Activated CD4-positive, CD25-positive, alpha-beta regulatory T cell treated with anti-CD3 and anti-CD28 coated beads, Interleukin-2, amount 50 U/mL, for 16 hours (primary cell): Measurements from ENCODE around the gene ACER1.
"Not testable (repeated sequence)": the region's sequence is repeated elsewhere in the genome, so short reads cannot be mapped to it uniquely, and the experiment has no call there.

Experiments
- DNase-seq: peaks from one replicate; pipeline ENCODE4 v3.0.0-alpha.2; 2020; ENCODE audit warnings: low read depth, low spot score

The ACER1 gene

GRCh38 chr19:6288737-6289136 is 44.7 kb downstream of the ACER1 start:
- no peak for DNase-seq

- no peak for DNase-seq
Measured at GRCh38 chr19:6287269-6287885, 46.0 kb downstream of the ACER1 start.

GRCh38 chr19:6286676-6287075 is 46.7 kb downstream of the ACER1 start:
- DNase-seq: no peak

- DNase-seq: not testable (repeated sequence)
Measured at GRCh38 chr19:6282393-6282792, 51.0 kb downstream of the ACER1 start.

GRCh38 chr19:6279931-6280591 is 53.4 kb downstream of the ACER1 start, which contains the start of gene MLLT1:
Gene MLLT1, minus strand, starts transcription at chr19:6279975. Its CDS starts 191 bp downstream, at chr19:6279784.
- peak; percentile 87 for DNase-seq

- no peak for DNase-seq
Measured at GRCh38 chr19:6279620-6279930, 53.8 kb downstream of the ACER1 start.

- no peak for DNase-seq
Measured at GRCh38 chr19:6278740-6279619, 54.4 kb downstream of the ACER1 start.

GRCh38 chr19:6278051-6278450 is 55.4 kb downstream of the ACER1 start:
- DNase-seq: no peak

- no peak for DNase-seq
Measured at GRCh38 chr19:6276447-6276846, 57.0 kb downstream of the ACER1 start.

- no peak for DNase-seq
Measured at GRCh38 chr19:6275170-6275744, 58.2 kb downstream of the ACER1 start.

GRCh38 chr19:6274756-6275155 is 58.7 kb downstream of the ACER1 start:
- no peak for DNase-seq

GRCh38 chr19:6273701-6274601 is 59.5 kb downstream of the ACER1 start:
- no peak for DNase-seq

- DNase-seq: no peak
Measured at GRCh38 chr19:6272913-6273600, 60.4 kb downstream of the ACER1 start.

GRCh38 chr19:6272411-6272791 is 61.0 kb downstream of the ACER1 start:
- no peak for DNase-seq

GRCh38 chr19:6271721-6272410 is 61.5 kb downstream of the ACER1 start:
- DNase-seq: no peak

GRCh38 chr19:6271251-6271650 is 62.2 kb downstream of the ACER1 start:
- DNase-seq: no peak

GRCh38 chr19:6270822-6271221 is 62.6 kb downstream of the ACER1 start:
- no peak for DNase-seq

- DNase-seq: no peak
Measured at GRCh38 chr19:6270076-6270745, 63.2 kb downstream of the ACER1 start.

GRCh38 chr19:6269101-6269886 is 64.1 kb downstream of the ACER1 start:
- DNase-seq: no peak
